WTC11 (cell line): Measurements from ENCODE around the gene ADAM22. TPM values are rescaled to one million over a fixed set of nuclear protein-coding genes. Genes with fewer than 3 reads are reported as not detected.

ENCODE experiments used
- ATAC-seq: fragments of 200-7000 bp; cut with Tn5 transposase; 2 replicates; pipeline ENCODE4 v1.10.0; 2021; ENCODE audit warnings: mild to moderate bottlenecking, moderate library complexity
- CTCF ChIA-PET: fragments of 300-600 bp; sonication (Branson Sonifier 250); formaldehyde crosslinking; loops from one replicate; lab custom pipeline; 2021; ENCODE audit warnings: antibody characterized with exemption; lab: Charles Lee
- POLR2A ChIA-PET: fragments of 350-600 bp; sonication (Branson Sonifier 250); formaldehyde crosslinking; loops from one replicate; lab custom pipeline; 2021; ENCODE audit warnings: antibody characterized with exemption; lab: Charles Lee
- DNase-seq: peaks from one replicate; pipeline ENCODE4 v3.0.0; 2021; ENCODE audit warnings: low spot score
- H3K27ac Mint-ChIP-seq: 2 replicates; pipeline ENCODE4 v1.8.0; 2021; ENCODE audit warnings: mixed read lengths
- H3K27me3 Mint-ChIP-seq: 2 replicates; pipeline ENCODE4 v1.8.0; 2021; ENCODE audit warnings: low read depth, mild to moderate bottlenecking, moderate library complexity, mixed read lengths
- H3K36me3 Mint-ChIP-seq: 2 replicates; pipeline ENCODE4 v1.8.0; 2021; ENCODE audit warnings: mixed read lengths
- H3K4me1 Mint-ChIP-seq: 2 replicates; pipeline ENCODE4 v1.8.0; 2022; ENCODE audit warnings: mixed read lengths
- H3K4me3 Mint-ChIP-seq: 2 replicates; pipeline ENCODE4 v1.8.0; 2021; ENCODE audit warnings: mild to moderate bottlenecking, moderate library complexity, mixed read lengths
- H3K9me3 Mint-ChIP-seq: 2 replicates; pipeline ENCODE4 v1.8.0; 2021; ENCODE audit warnings: mixed read lengths
- CDX4 ChIP-seq: fragments of 250-450 bp; sonication (Bioruptor Pico); IDR thresholded peaks from 2 replicates; pipeline ENCODE4 v1.9.0; 2021; ENCODE audit warnings: moderate library complexity, mild to moderate bottlenecking, inconsistent platforms, borderline replicate concordance
- CREB1 ChIP-seq: sonication (generic); formaldehyde crosslinking; IDR thresholded peaks from 2 replicates; pipeline ENCODE4 v1.8.0; 2023; ENCODE audit warnings: mild to moderate bottlenecking, missing genetic modification reagents
- ERG ChIP-seq: fragments of 250-450 bp; sonication (Bioruptor Pico); IDR thresholded peaks from 2 replicates; pipeline ENCODE4 v1.8.0; 2021; ENCODE audit warnings: mild to moderate bottlenecking
- FOXP1 ChIP-seq: sonication (generic); formaldehyde crosslinking; IDR thresholded peaks from 2 replicates; pipeline ENCODE4 v1.8.0; 2022; ENCODE audit warnings: missing genetic modification reagents, mild to moderate bottlenecking, moderate library complexity, borderline replicate concordance
- HMGXB4 ChIP-seq: sonication (generic); formaldehyde crosslinking; IDR thresholded peaks from 2 replicates; pipeline ENCODE4 v1.8.1; 2023; ENCODE audit warnings: mild to moderate bottlenecking, moderate library complexity, missing genetic modification reagents
- IRF1 ChIP-seq: sonication (generic); formaldehyde crosslinking; IDR thresholded peaks from 2 replicates; pipeline ENCODE4 v1.8.0; 2023; ENCODE audit warnings: missing genetic modification reagents
- MAX ChIP-seq: sonication (generic); formaldehyde crosslinking; IDR thresholded peaks from 2 replicates; pipeline ENCODE4 v1.8.0; 2022; ENCODE audit warnings: mild to moderate bottlenecking, missing genetic modification reagents
- MYBL2 ChIP-seq: sonication (generic); formaldehyde crosslinking; IDR thresholded peaks from 2 replicates; pipeline ENCODE4 v1.8.1; 2023; ENCODE audit warnings: mild to moderate bottlenecking, moderate library complexity, missing genetic modification reagents
- RELA ChIP-seq: sonication (generic); formaldehyde crosslinking; IDR thresholded peaks from 2 replicates; pipeline ENCODE4 v1.8.1; 2022; ENCODE audit warnings: missing genetic modification reagents, mild to moderate bottlenecking, borderline replicate concordance
- RORB ChIP-seq: fragments of 250-450 bp; sonication (Bioruptor Pico); IDR thresholded peaks from 2 replicates; pipeline ENCODE4 v1.9.0; 2021; ENCODE audit warnings: mild to moderate bottlenecking
- SMAD3 ChIP-seq: sonication (generic); formaldehyde crosslinking; IDR thresholded peaks from 2 replicates; pipeline ENCODE4 v1.8.0; 2022; ENCODE audit warnings: missing genetic modification reagents, mild to moderate bottlenecking, borderline replicate concordance
- SMAD4 ChIP-seq: sonication (generic); formaldehyde crosslinking; IDR thresholded peaks from 2 replicates; pipeline ENCODE4 v1.8.0; 2022; ENCODE audit warnings: mild to moderate bottlenecking, missing genetic modification reagents
- TCF7 ChIP-seq: sonication (generic); formaldehyde crosslinking; IDR thresholded peaks from 2 replicates; pipeline ENCODE4 v1.8.0; 2022; ENCODE audit warnings: mild to moderate bottlenecking, low read depth, missing genetic modification reagents, moderate library complexity
- ZNF121 ChIP-seq: sonication (generic); formaldehyde crosslinking; IDR thresholded peaks from 2 replicates; pipeline ENCODE4 v1.8.0; 2023; ENCODE audit warnings: missing genetic modification reagents
- ZNF232 ChIP-seq: sonication (generic); formaldehyde crosslinking; IDR thresholded peaks from 2 replicates; pipeline ENCODE4 v1.8.0; 2022; ENCODE audit warnings: mild to moderate bottlenecking, missing genetic modification reagents
- ZNF317 ChIP-seq: sonication (generic); formaldehyde crosslinking; IDR thresholded peaks from 2 replicates; pipeline ENCODE4 v1.8.1; 2023; ENCODE audit warnings: low read depth, mild to moderate bottlenecking, moderate library complexity, missing genetic modification reagents, borderline replicate concordance
- ZNF396 ChIP-seq: fragments of 250-450 bp; sonication (Bioruptor Pico); IDR thresholded peaks from 2 replicates; pipeline ENCODE4 v1.8.0; 2021; ENCODE audit warnings: mild to moderate bottlenecking, moderate library complexity, borderline replicate concordance
- ZNF416 ChIP-seq: fragments of 250-450 bp; sonication (Bioruptor Pico); IDR thresholded peaks from 2 replicates; pipeline ENCODE4 v1.9.0; 2021; ENCODE audit warnings: mild to moderate bottlenecking, inconsistent platforms
- ZNF512 ChIP-seq: sonication (generic); formaldehyde crosslinking; IDR thresholded peaks from 2 replicates; pipeline ENCODE4 v1.8.1; 2022; ENCODE audit warnings: missing genetic modification reagents, borderline replicate concordance
- total RNA-seq: library from RNA; stranded (reverse); gene quantifications from 3 replicates; pipeline ENCODE4 v1.2.3, GENCODE V29; 2021

ADAM22 gene
- total RNA-seq, 1 experiment from 2014 or later: 12.4 TPM

GRCh38 chr7:88013981-88014380, 79.9 kb downstream of the ADAM22 start:
- ChIA-PET POLR2A (no interaction called here), CTCF (no interaction called here)
- no peak overlapping the region for H3K4me3 Mint-ChIP-seq
- no peak for TF ChIP-seq ZNF512 (CRISPR knock-in tag)
- TF ChIP-seq FOXP1 (CRISPR knock-in tag): no peak
- TF ChIP-seq ERG (CRISPR knock-in tag): no peak
- no peak for TF ChIP-seq MYBL2 (CRISPR knock-in tag)
- TF ChIP-seq SMAD4 (CRISPR knock-in tag): no peak
- H3K4me1 Mint-ChIP-seq: 0 out of 2 replicates have a peak, but pooled peaks cover 5% of the 10 kb centered on the region
- H3K27ac Mint-ChIP-seq: no peak overlapping the region
- no peak for ATAC-seq
- no peaks in the 10 kb centered on the region for H3K27me3 Mint-ChIP-seq
- H3K9me3 Mint-ChIP-seq: peaks cover 4% of the 10 kb centered on the region; the same call in 1 of the 2 replicates
- DNase-seq: no peak
- H3K36me3 Mint-ChIP-seq: no peaks in the 10 kb centered on the region; the same call in 1 of the 2 replicates

GRCh38 chr7:88014581-88014980, 80.5 kb downstream of the ADAM22 start:
- DNase-seq (no peak), ATAC-seq (no peak)

More at GRCh38 chr7:88014581-88014980, 80.5 kb downstream of the ADAM22 start:
- ChIA-PET CTCF (no interaction called here), POLR2A (no interaction called here)
- no peak overlapping the region for H3K4me3 Mint-ChIP-seq
- H3K4me1 Mint-ChIP-seq: 0 out of 2 replicates have a peak, but pooled peaks cover 5% of the 10 kb centered on the region
- no peaks in the 10 kb centered on the region; the same call in 1 of the 2 replicates for H3K36me3 Mint-ChIP-seq
- no peak for TF ChIP-seq RELA (CRISPR knock-in tag)
- TF ChIP-seq RORB: no peak
- no peak for TF ChIP-seq SMAD3 (CRISPR knock-in tag)
- no peak for TF ChIP-seq ZNF396 (CRISPR knock-in tag)
- TF ChIP-seq ZNF121 (CRISPR knock-in tag): no peak
- no peak for TF ChIP-seq ZNF232 (CRISPR knock-in tag)
- TF ChIP-seq ZNF317 (CRISPR knock-in tag): no peak
- TF ChIP-seq HMGXB4 (CRISPR knock-in tag): no peak
- no peak for TF ChIP-seq TCF7 (CRISPR knock-in tag)
- no peak for TF ChIP-seq ERG (CRISPR knock-in tag)
- no peak for TF ChIP-seq CDX4 (CRISPR knock-in tag)
- no peak for TF ChIP-seq CREB1 (CRISPR knock-in tag)
- TF ChIP-seq IRF1 (CRISPR knock-in tag): no peak
- no peak for TF ChIP-seq MAX
- TF ChIP-seq ZNF416 (CRISPR knock-in tag): no peak
- H3K9me3 Mint-ChIP-seq: peaks cover 4% of the 10 kb centered on the region; the same call in 1 of the 2 replicates
- H3K27ac Mint-ChIP-seq: no peak overlapping the region
- no peaks in the 10 kb centered on the region for H3K27me3 Mint-ChIP-seq
